SK-N-SH (cell line): ENCODE results near the gene COA6. TPM values are rescaled to one million over a fixed set of nuclear protein-coding genes. Genes with fewer than 3 reads are reported as not detected.

Experiments used
- CTCF ChIA-PET: fragments of 300-600, 350-600 bp; formaldehyde crosslinking; extraction: SDS; loops from one replicate; lab custom pipeline; 2021; lab: Yijun Ruan, JAX
- POLR2A ChIA-PET: fragments of 350-600 bp; sonication (Branson Sonifier 250); formaldehyde crosslinking; extraction: SDS; loops from one replicate; lab custom pipeline; 2020; ENCODE audit warnings: antibody characterized with exemption, inconsistent platforms; lab: Yijun Ruan, JAX
- DNase-seq: peaks from one replicate; pipeline ENCODE4 v3.0.0; 2012
- H2AFZ ChIP-seq: fragments of 200-600 bp; sonication (generic); 2 replicates; pipeline ENCODE4 v1.8.1; 2016; ENCODE audit warnings: antibody characterized with exemption, mild to moderate bottlenecking, low read depth
- H3F3A ChIP-seq: fragments of 200-600 bp; sonication (generic); replicated peaks from 2 replicates; pipeline ENCODE3; 2016; ENCODE audit warnings: antibody characterized with exemption, mild to moderate bottlenecking; ENCODE audit not compliant: insufficient read depth
- H3K27ac ChIP-seq, 2 experiments: fragments of 200-500 bp in 1 of 2; fragments of 200-600 bp in 1 of 2; sonication (Bioruptor generic) in 1 of 2; sonication (generic), shearing (Covaris generic) in 1 of 2; 2 replicates each; pipeline versions ENCODE4 v1.5.1 to v1.6.1; 2014 to 2016; ENCODE audit warnings: low read depth in 2 of 2, inconsistent platforms in 1 of 2, low read length in 1 of 2, mild to moderate bottlenecking in 1 of 2, mixed read lengths in 1 of 2
- H3K27me3 ChIP-seq: fragments of 200-600 bp; sonication (generic), shearing (Covaris generic); 2 replicates; pipeline ENCODE4 v1.6.1; 2016; ENCODE audit warnings: mixed run types; ENCODE audit not compliant: insufficient read depth
- H3K36me3 ChIP-seq, 2 experiments: fragments of 200-500 bp in 1 of 2; fragments of 200-600 bp in 1 of 2; sonication (Bioruptor generic) in 1 of 2; sonication (generic) in 1 of 2; replicated peaks in 1 of 2; 2 replicates each; pipeline versions ENCODE3 to v1.5.1; 2014 to 2016; ENCODE audit warnings: low read length in 1 of 2, mild to moderate bottlenecking in 1 of 2; ENCODE audit not compliant: insufficient read depth in 2 of 2, control insufficient read depth in 1 of 2
- H3K4me1 ChIP-seq, 2 experiments: fragments of 200-500 bp in 1 of 2; fragments of 200-600 bp in 1 of 2; sonication (Bioruptor generic) in 1 of 2; sonication (generic), shearing (Covaris generic) in 1 of 2; 2 replicates each; pipeline versions ENCODE4 v1.5.1 to v1.6.1; 2014 to 2016; ENCODE audit warnings: low read depth in 1 of 2, low read length in 1 of 2, mixed run types in 1 of 2; ENCODE audit not compliant: insufficient read depth in 2 of 2, control insufficient read depth in 1 of 2
- H3K4me2 ChIP-seq: fragments of 200-600 bp; sonication (generic), shearing (Covaris generic); 2 replicates; pipeline ENCODE4 v1.6.1; 2017; ENCODE audit warnings: mixed run types
- H3K4me3 ChIP-seq, 2 experiments: fragments of 200-500 bp in 1 of 2; fragments of 200-600 bp in 1 of 2; sonication (Bioruptor generic) in 1 of 2; sonication (generic), shearing (Covaris generic) in 1 of 2; 2 replicates each; pipeline versions ENCODE4 v1.5.1 to v1.8.1; 2014 to 2016; ENCODE audit warnings: low read depth in 2 of 2, inconsistent platforms in 1 of 2, low read length in 1 of 2, mild to moderate bottlenecking in 1 of 2, mixed read lengths in 1 of 2, moderate library complexity in 1 of 2
- H3K79me2 ChIP-seq: fragments of 200-600 bp; sonication (generic); 2 replicates; pipeline ENCODE4 v1.8.1; 2017; ENCODE audit warnings: mild to moderate bottlenecking; ENCODE audit not compliant: insufficient read depth
- H3K9ac ChIP-seq: fragments of 200-600 bp; sonication (generic); 2 replicates; pipeline ENCODE4 v1.6.1; 2017; ENCODE audit warnings: mixed run types
- H3K9me2 ChIP-seq: fragments of 200-600 bp; sonication (generic); 2 replicates; pipeline ENCODE4 v1.6.1; 2017; ENCODE audit warnings: mixed run types
- H3K9me3 ChIP-seq: fragments of 200-600 bp; sonication (generic); 2 replicates; pipeline ENCODE4 v1.6.1; 2017; ENCODE audit warnings: mixed run types, mild to moderate bottlenecking, moderate library complexity
- H4K20me1 ChIP-seq: fragments of 200-600 bp; sonication (generic); 2 replicates; pipeline ENCODE4 v1.6.1; 2017; ENCODE audit warnings: mild to moderate bottlenecking, mixed run types; ENCODE audit not compliant: insufficient read depth
- CHD2 ChIP-seq: fragments of 150-350 bp; IDR thresholded peaks from 2 replicates; pipeline ENCODE4 v1.6.1; 2018; ENCODE audit warnings: low read length; ENCODE audit not compliant: partially characterized antibody
- GATA2 ChIP-seq: sonication (generic); formaldehyde crosslinking; IDR thresholded peaks from 2 replicates; pipeline ENCODE4 v1.5.0; 2020; ENCODE audit warnings: mild to moderate bottlenecking, missing genetic modification reagents
- JUND ChIP-seq: IDR thresholded peaks from 2 replicates; pipeline ENCODE4 v1.4.0; 2012
- MAX ChIP-seq: IDR thresholded peaks from 2 replicates; pipeline ENCODE4 v1.4.0; 2012; ENCODE audit warnings: low read depth
- PBX3 ChIP-seq: IDR thresholded peaks from 2 replicates; pipeline ENCODE4; 2012
- POLR2AphosphoS5 ChIP-seq: IDR thresholded peaks from 2 replicates; pipeline ENCODE4 v1.6.1; 2012; ENCODE audit warnings: low read depth, low read length
- RFX5 ChIP-seq: IDR thresholded peaks from 2 replicates; pipeline ENCODE4 v1.6.1; 2012; ENCODE audit warnings: mild to moderate bottlenecking, improper control_type of control experiment, low read length
- USF1 ChIP-seq: IDR thresholded peaks from 2 replicates; pipeline ENCODE4 v1.4.0; 2012; ENCODE audit warnings: low read depth, borderline replicate concordance
- USF2 ChIP-seq: fragments of 150-350 bp; IDR thresholded peaks from 2 replicates; pipeline ENCODE4 v1.6.1; 2017; ENCODE audit warnings: antibody characterized with exemption, low read length, low read depth, borderline replicate concordance
- WGBS: methylation state at CpG from one replicate; pipeline ENCODE4 v1.1.6; 2017; ENCODE audit warnings: low lambda C conversion rate; 5-methylcytosine and 5-hydroxymethylcytosine counted together
- polyA plus RNA-seq, 3 experiments: library from polyadenylated mRNA; depleted of rRNA; stranded (reverse); fragments of >200 nt; gene quantifications; 2 replicates each; pipeline ENCODE4 v1.2.3, GENCODE V29; 2012
- TF ChIP-seq, protein P1 (sequence below): fragments of 150-350 bp; IDR thresholded peaks from 2 replicates; pipeline ENCODE4 v1.6.1; 2016; ENCODE audit warnings: mild to moderate bottlenecking, low read depth, low read length

The COA6 gene
- polyA plus RNA-seq, 1 of the 3 experiments (the other 2 are of a cell fraction): 42.2 TPM

DNA sequence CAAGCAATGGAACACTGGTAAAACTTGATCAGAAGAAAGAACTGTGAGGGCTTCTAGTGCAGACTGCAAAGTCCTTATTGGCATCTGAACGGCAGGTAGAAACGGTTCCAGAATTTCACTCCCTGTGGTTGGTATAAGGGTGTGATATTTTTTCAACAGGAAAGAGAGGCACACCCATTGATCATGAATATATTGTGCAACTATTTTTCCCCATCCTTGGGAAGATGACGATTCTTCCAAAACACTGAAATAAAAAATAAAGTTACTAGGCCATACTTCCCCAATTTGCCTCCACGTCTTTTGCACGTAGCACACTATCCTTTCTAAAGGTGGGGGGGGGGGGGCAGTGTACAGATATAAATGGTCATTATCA, 56.2 kb downstream of the COA6 start:
- no peak for TF ChIP-seq USF2
- no peak for TF ChIP-seq MAX
- no peak for TF ChIP-seq USF1
- TF ChIP-seq PBX3: no peak
- no peak for TF ChIP-seq CHD2
- no peak for TF ChIP-seq RFX5
- POLR2A ChIA-PET: no interaction called here
- no peak overlapping the region for H3K9ac ChIP-seq
- H3K4me3 ChIP-seq: no peak overlapping the region
- CTCF ChIA-PET: interaction anchor here (1.2 kb wide), 1 partner anchor 8 kb away, joined by 3 read pairs; no protein-coding TSS in a partner anchor
- no peaks in the 10 kb centered on the region for H3K79me2 ChIP-seq
- H3K4me2 ChIP-seq: no peak overlapping the region
- H2AFZ ChIP-seq: no peak overlapping the region
- no peaks in the 10 kb centered on the region for H4K20me1 ChIP-seq
- H3K9me2 ChIP-seq: no peaks in the 10 kb centered on the region
- no peak overlapping the region for H3K27ac ChIP-seq
- no peaks in the 10 kb centered on the region for H3F3A ChIP-seq
- no peaks in the 10 kb centered on the region for H3K27me3 ChIP-seq
- peaks cover 48 to 63% of the 10 kb centered on the region in 2 experiments for H3K36me3 ChIP-seq
- peaks cover 0 to 2% of the 10 kb centered on the region in 2 experiments; a peak in 2 of 4 replicates for H3K4me1 ChIP-seq
- WGBS: 84% methylated on average over 5 of the region's 5 CpGs
- H3K9me3 ChIP-seq: no peaks in the 10 kb centered on the region
- no peak for DNase-seq

DNA sequence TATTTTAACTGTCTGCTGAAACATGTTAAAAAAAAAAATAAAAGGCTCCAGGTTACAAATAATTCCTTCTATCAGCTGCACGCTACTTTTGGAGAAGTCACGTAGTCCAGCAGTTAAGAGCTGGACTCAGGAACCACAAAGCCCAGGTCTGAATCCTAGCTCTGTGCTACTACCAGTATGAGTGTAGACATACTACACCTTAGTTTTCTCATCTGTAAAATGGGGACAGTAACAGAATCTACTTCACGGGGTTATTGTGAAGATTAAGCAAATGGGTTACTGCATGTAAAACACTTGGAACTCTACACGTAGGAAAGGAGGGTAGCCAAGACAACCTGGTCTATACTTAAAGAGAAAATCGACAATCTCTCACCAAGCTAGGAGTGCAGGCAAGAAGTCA, 57.4 kb downstream of the COA6 start:
- peaks cover 41 to 65% of the 10 kb centered on the region in 2 experiments for H3K36me3 ChIP-seq
- TF ChIP-seq JUND: no peak
- no peak for TF ChIP-seq POLR2AphosphoS5
- TF ChIP-seq, protein P1, sequence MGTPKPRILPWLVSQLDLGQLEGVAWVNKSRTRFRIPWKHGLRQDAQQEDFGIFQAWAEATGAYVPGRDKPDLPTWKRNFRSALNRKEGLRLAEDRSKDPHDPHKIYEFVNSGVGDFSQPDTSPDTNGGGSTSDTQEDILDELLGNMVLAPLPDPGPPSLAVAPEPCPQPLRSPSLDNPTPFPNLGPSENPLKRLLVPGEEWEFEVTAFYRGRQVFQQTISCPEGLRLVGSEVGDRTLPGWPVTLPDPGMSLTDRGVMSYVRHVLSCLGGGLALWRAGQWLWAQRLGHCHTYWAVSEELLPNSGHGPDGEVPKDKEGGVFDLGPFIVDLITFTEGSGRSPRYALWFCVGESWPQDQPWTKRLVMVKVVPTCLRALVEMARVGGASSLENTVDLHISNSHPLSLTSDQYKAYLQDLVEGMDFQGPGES: no peak
- TF ChIP-seq CHD2: no peak
- TF ChIP-seq GATA2 (CRISPR knock-in tag): no peak
- CTCF ChIA-PET: interaction anchor here (1.0 kb wide), 1 partner anchor 121 kb away, joined by 3 read pairs; no protein-coding TSS in a partner anchor
- H3K4me1 ChIP-seq: peaks cover 0 to 8% of the 10 kb centered on the region in 2 experiments; a peak in 3 of 4 replicates
- H3K9ac ChIP-seq: no peak overlapping the region
- H3K9me2 ChIP-seq: no peaks in the 10 kb centered on the region
- 95% methylated on average over 5 of the region's 5 CpGs for WGBS
- H3K27me3 ChIP-seq: no peaks in the 10 kb centered on the region
- H3K9me3 ChIP-seq: no peaks in the 10 kb centered on the region
- no peak overlapping the region for H3K27ac ChIP-seq
- H3K4me3 ChIP-seq: no peak overlapping the region
- no peak for DNase-seq
- H4K20me1 ChIP-seq: no peaks in the 10 kb centered on the region
- H2AFZ ChIP-seq: no peak overlapping the region
- no peaks in the 10 kb centered on the region for H3K79me2 ChIP-seq
- no peaks in the 10 kb centered on the region for H3F3A ChIP-seq
- H3K4me2 ChIP-seq: no peak overlapping the region
- POLR2A ChIA-PET: no interaction called here
